NOMO-1 (cell line): ENCODE measurements around the gene AGMAT.

Experiments
- DNase-seq, 2 experiments: peaks; one replicate each; lab custom pipeline; 2025; ENCODE audit not compliant: unreplicated experiment in 2 of 2; lab: John Stamatoyannopoulos, UW

The AGMAT gene

DNA sequence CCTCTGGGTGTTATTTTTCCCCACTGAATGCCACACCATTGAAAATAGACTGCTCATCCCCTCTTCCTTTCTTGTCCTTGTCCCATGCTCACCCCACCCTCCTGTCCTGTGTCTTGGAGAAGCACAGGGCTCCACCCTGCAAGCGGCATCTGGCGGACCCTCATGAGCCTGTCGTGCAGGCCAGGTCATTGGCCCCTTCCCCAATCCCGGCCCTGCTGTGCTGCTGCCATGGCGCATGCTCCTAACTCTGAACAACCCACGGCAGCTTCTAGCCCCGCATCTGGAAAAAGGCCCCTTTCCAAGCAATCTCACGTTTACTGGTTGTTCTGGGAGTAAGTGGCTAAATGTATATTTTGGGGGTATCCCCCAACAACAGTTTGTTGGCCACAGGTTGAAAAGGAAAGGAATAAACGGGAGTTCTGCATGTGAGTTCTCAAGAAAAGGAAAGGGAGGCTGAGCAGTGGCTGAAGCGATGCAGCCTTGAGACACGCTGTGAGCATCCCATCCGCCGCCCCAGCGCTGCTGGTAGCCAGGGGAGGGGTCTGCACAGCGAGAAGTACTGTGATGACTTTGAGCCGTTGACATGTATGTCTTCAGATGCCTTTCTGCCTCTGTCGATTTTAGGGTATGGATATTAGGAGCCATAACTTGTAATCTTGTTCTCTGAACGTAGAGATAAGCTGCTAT, 16.3 kb downstream of the AGMAT start:
- no peak for DNase-seq

- no peak for DNase-seq
Measured at GRCh38 chr1:15559189-15559810, 25.6 kb downstream of the AGMAT start.

GRCh38 chr1:15558516-15558915, 26.3 kb downstream of the AGMAT start:
- no peak for DNase-seq

DNA sequence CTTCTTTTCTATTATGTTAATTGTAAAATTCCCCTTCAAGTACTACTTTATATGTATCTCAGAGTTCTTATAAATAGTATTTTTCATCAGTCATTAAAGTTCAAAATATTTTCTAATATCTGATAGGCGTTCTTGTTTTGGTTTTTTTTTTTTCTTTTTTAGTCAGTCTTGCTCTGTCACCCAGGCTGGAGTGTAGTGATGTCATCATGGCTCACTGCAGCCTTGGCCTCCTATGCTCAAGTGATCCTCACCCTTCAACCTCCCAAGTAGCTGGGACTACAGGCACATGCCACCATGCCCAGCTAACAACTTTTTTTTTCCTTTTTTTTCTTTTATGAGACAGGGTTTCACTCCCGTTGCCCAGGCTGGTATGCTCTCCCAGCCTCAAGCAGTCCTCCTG, 27.3 kb downstream of the AGMAT start:
- no peak for DNase-seq

GRCh38 chr1:15557008-15557407, 27.8 kb downstream of the AGMAT start:
- DNase-seq = no peak

DNA sequence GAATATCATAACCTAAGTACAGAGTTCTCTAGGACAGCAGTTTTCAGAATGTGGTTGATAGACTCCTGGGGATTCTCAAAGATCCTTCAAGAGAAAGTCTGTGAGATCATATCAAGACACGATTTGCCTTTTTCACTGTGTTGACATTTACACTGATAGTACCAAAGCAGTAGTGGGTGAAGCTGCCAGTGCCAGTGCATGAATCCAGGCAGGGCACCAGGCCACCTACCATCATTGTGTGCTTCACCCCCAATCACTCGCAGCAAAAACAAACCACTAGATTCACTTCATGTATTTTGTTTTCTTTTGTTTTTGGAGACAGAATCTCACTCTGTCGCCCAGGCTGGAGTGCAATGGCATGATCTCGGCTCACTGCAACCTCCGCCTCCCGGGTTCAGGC, 34.3 kb downstream of the AGMAT start:
- DNase-seq = no peak

DNA sequence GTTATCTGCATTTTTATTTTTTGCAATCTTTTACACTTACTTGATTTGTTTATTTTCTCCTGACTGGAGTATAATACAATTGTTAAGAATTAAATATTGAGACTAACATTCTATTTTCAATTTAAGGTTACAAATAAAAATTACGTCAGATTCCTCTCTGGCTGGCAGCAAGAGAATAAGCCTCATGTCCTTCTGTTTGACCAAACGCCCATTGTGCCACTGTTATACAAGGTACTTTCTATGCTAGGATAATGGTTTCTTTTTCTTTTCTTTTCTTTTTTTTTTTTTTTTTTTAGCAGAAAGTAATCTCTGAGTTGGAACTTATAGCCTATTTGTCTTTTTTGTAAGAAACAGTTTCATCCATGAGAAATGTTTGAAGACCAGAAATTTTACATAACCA, 38.2 kb downstream of the AGMAT start:
- DNase-seq = no peak

- DNase-seq = no peak
Measured at GRCh38 chr1:15543589-15544568, 41.0 kb downstream of the AGMAT start.

GRCh38 chr1:15543251-15543588, 41.6 kb downstream of the AGMAT start:
- no peak for DNase-seq

- no peak for DNase-seq
Measured at GRCh38 chr1:15542388-15543250, 42.2 kb downstream of the AGMAT start.

GRCh38 chr1:15541231-15541792, 43.5 kb downstream of the AGMAT start:
- no peak for DNase-seq

DNA sequence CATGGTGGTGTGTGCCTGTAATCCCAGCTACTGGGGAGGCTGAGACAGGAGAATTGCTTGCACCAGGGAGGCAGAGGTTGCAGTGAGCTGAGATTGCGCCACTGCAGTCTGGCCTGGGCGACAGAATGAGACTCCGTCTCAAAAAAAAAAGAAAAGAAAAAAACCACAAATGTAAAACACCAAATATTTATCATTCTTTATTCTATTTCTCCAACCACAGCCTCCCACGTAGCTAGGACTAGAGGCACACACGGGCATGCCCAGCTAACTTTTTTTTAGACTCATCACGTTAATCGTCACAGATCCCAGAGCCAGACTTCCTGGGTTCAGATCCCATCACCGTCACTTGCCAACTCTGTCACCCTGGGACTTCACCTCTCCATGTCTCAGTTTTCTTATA, 44.7 kb downstream of the AGMAT start:
- DNase-seq = no peak

- no peak for DNase-seq
Measured at GRCh38 chr1:15538771-15539170, 46.1 kb downstream of the AGMAT start.

GRCh38 chr1:15531682-15532081, 53.2 kb downstream of the AGMAT start:
- peak in 1 of 2 experiments; percentile 31 for DNase-seq

GRCh38 chr1:15531003-15531402, 53.8 kb downstream of the AGMAT start:
- no peak for DNase-seq

- DNase-seq = peak; percentile 98 to 99
Measured at GRCh38 chr1:15526490-15527339, 58.1 kb downstream of the AGMAT start, which contains the start of gene DNAJC16. TSS of gene DNAJC16 (plus strand) at chr1:15526848. CDS start at chr1:15529106, 2,258 bp downstream.

- no peak for DNase-seq
Measured at GRCh38 chr1:15526021-15526489, 58.8 kb downstream of the AGMAT start.

DNA sequence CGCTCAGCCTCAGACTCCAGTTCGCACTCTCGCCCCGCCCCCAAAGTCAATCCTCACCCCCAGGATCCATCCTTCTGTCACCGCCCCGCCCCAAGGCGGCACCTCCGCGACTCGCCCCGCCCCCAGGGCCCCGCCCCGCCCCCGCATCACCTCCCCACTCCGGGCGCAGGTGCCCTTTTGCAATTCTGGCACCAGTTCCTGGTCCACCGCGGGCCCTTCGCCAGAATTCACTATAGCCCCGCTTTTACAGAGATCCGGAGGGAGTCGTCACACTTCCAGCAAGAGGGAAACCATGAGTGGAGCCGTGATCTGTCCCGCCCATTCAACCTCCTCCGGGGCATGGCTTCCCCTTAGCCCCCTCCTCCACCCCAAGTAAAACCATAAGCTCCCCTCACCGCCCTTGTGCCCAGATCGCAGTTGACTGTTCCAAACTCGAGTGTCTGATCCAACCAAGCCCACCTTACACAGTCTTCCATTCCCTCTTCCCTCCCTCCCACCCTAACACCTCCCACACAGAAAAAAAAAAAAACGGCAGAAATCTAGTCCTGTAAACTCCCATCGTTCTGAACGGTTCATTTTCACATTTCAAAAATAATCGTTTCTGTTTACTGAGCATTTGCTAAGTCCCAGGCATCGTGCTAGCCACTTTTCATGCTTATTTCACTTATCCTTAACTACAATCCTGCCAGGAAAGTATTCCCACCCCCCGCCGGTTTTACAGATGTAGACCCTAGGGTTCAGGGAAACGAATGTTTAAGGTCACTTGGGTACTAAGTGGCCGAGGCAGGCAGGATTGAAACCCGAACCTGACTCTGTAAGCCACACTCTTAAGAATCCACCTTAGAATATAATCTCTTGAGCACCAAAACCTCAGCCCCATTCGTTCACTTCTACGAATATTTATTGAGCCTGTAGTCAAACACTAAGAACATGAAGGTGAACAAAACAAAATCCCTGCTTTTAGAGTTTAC, 59.5 kb downstream of the AGMAT start:
- peak in 1 of 2 experiments; percentile 33 for DNase-seq
